ENCODE measurements around the gene CRELD2.
"Not testable (repeated sequence)": the region's sequence is repeated elsewhere in the genome, so short reads cannot be mapped to it uniquely, and the experiment has no call there.

The CRELD2 gene

GRCh38 chr22:49945042-49945794 lies 26.8 kb downstream of the CRELD2 start:
- not testable (repeated sequence) for H3K27ac ChIP-seq (ENCODE audit: low read length)

GRCh38 chr22:49946612-49947295 lies 28.3 kb downstream of the CRELD2 start:
- Histone ChIP-seq H3K27ac (ENCODE audit: low read length) (no peak overlapping the region), H3K9ac (ENCODE audit: low read depth, low read length) (no peak overlapping the region), H3K27me3 (ENCODE audit: insufficient read depth, low read length) (no peaks in the 10 kb centered on the region), H3K36me3 (ENCODE audit: insufficient read depth, low read depth, low read length) (no peaks in the 10 kb centered on the region), H3K9me3 (ENCODE audit: insufficient read depth, low read depth, low read length) (no peaks in the 10 kb centered on the region), H3K4me1 (ENCODE audit: insufficient read depth, low read length) (peaks cover 4% of the 10 kb centered on the region; the same call in 1 of the 2 replicates), H3K4me3 (ENCODE audit: low read length) (no peak overlapping the region)

More at GRCh38 chr22:49945042-49945794, 26.8 kb downstream of the CRELD2 start:
- H3K9me3 ChIP-seq (ENCODE audit: insufficient read depth, low read depth, low read length); H3K36me3 ChIP-seq (ENCODE audit: insufficient read depth, low read depth, low read length); H3K4me3 ChIP-seq (ENCODE audit: low read length); H3K27me3 ChIP-seq (ENCODE audit: insufficient read depth, low read length); H3K9ac ChIP-seq (ENCODE audit: low read depth, low read length); H3K4me1 ChIP-seq (ENCODE audit: insufficient read depth, low read length): not testable (repeated sequence)

GRCh38 chr22:49947296-49947622 lies 28.8 kb downstream of the CRELD2 start:
- Histone ChIP-seq H3K4me3 (ENCODE audit: low read length) (no peak overlapping the region), H3K9ac (ENCODE audit: low read depth, low read length) (no peak overlapping the region), H3K36me3 (ENCODE audit: insufficient read depth, low read depth, low read length) (no peaks in the 10 kb centered on the region), H3K9me3 (ENCODE audit: insufficient read depth, low read depth, low read length) (no peaks in the 10 kb centered on the region), H3K4me1 (ENCODE audit: insufficient read depth, low read length) (peaks cover 4% of the 10 kb centered on the region; the same call in 1 of the 2 replicates), H3K27ac (ENCODE audit: low read length) (no peak overlapping the region), H3K27me3 (ENCODE audit: insufficient read depth, low read length) (no peaks in the 10 kb centered on the region)

DNA sequence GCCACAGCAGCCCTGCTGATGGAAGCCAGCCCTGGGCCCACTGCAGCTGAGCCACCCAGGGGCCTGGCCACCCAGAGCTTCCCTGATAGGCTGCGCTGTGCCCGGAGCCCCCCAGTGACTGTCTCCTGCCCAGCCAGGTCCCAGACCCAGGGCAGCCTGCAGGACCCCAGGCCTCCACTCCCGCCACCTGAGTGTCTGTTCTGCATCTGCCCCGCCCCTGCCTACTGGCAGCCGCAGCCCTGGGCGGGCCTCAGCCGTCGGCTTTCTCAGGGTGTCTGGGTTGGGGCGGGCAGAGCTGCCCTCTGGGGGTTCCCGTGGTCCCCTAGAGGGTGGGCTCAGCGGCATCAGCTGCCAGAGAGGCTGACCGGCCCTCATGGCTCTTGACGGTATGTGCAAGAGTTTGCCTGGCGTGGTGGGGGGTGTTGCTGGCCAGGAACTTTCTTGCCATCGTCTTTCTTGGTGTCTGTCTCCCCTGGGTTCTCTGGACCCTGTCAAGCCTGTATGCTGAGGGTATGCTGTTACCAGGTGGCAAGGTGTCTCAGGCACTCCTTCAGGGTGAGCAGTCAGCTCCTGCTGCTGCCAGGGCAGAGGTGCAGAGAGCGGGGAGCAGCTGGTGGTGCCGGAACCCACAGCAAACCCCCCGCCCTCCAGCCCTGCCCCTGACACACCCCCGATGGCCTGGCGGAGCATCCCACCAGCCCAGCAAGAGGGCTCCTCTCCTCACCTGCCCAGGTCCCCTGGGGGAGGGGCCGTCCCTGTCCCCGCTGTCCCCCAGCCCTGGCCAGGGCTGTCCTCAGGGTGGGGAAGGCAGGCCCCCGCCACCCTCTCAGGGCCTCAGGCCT lies 29.9 kb downstream of the CRELD2 start:
- H3K27ac ChIP-seq (ENCODE audit: low read length): no peak overlapping the region
- no peaks in the 10 kb centered on the region for H3K27me3 ChIP-seq (ENCODE audit: insufficient read depth, low read length)
- H3K9ac ChIP-seq (ENCODE audit: low read depth, low read length): no peak overlapping the region
- H3K4me3 ChIP-seq (ENCODE audit: low read length): no peak overlapping the region
- H3K36me3 ChIP-seq (ENCODE audit: insufficient read depth, low read depth, low read length): no peaks in the 10 kb centered on the region
- no peaks in the 10 kb centered on the region for H3K9me3 ChIP-seq (ENCODE audit: insufficient read depth, low read depth, low read length)
- H3K4me1 ChIP-seq (ENCODE audit: insufficient read depth, low read length): peaks cover 4% of the 10 kb centered on the region; the same call in 1 of the 2 replicates

DNA sequence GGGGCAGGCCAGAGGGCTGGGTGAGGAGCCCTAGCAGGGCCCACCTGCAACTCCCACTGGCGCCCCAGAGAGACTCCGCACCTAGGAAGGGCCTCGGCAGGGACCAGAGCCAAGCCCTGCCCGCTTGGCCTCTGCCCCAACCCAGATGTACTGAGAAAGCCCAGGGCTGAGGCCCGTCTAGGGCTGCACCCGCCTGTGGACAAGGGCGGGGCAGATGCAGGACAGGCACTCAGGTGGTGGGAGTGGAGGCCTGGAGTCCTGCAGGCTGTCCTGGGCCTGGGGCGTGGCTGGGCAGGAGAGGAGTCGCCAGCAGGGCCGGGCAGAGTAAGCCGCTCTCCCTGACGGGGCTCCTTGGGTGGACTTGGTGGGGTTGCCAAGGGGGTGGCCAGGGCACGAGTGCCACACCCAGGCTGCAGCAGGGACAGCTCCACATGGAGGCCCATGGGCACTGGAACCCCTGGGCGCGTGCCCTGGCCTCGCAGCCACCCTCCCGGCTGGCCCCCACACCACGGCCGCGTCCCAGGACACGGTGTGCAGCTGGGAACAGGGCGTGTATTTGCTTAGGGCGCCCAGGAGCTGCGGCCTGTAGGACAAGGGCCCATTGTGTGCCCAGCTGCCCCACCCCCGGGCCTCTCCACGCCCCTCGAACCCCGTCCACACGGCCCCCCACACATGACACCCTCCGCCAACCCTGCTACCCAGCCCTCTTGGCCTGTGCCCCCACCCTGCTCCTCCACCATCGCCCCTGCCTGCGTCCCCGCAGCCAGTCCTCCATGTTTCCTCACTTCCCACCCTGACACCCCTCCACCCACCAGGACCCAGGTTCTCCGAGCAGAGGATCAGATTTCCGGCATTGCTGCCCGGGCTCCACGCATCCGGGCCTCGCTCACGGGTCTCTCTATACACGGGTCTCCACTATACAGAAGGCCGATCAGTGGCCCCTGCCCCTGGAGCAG lies 30.8 kb downstream of the CRELD2 start:
- Histone ChIP-seq H3K9ac (ENCODE audit: low read depth, low read length) (no peak overlapping the region), H3K36me3 (ENCODE audit: insufficient read depth, low read depth, low read length) (no peaks in the 10 kb centered on the region), H3K4me3 (ENCODE audit: low read length) (no peak overlapping the region), H3K4me1 (ENCODE audit: insufficient read depth, low read length) (peaks cover 4% of the 10 kb centered on the region; the same call in 1 of the 2 replicates), H3K27me3 (ENCODE audit: insufficient read depth, low read length) (no peaks in the 10 kb centered on the region), H3K9me3 (ENCODE audit: insufficient read depth, low read depth, low read length) (no peaks in the 10 kb centered on the region), H3K27ac (ENCODE audit: low read length) (no peak overlapping the region)

GRCh38 chr22:49949914-49950292 lies 31.5 kb downstream of the CRELD2 start:
- Histone ChIP-seq H3K4me1 (ENCODE audit: insufficient read depth, low read length) (peaks cover 4% of the 10 kb centered on the region; the same call in 1 of the 2 replicates), H3K27me3 (ENCODE audit: insufficient read depth, low read length) (no peaks in the 10 kb centered on the region), H3K4me3 (ENCODE audit: low read length) (no peak overlapping the region), H3K9ac (ENCODE audit: low read depth, low read length) (no peak overlapping the region), H3K27ac (ENCODE audit: low read length) (no peak overlapping the region), H3K9me3 (ENCODE audit: insufficient read depth, low read depth, low read length) (no peaks in the 10 kb centered on the region), H3K36me3 (ENCODE audit: insufficient read depth, low read depth, low read length) (no peaks in the 10 kb centered on the region)

DNA sequence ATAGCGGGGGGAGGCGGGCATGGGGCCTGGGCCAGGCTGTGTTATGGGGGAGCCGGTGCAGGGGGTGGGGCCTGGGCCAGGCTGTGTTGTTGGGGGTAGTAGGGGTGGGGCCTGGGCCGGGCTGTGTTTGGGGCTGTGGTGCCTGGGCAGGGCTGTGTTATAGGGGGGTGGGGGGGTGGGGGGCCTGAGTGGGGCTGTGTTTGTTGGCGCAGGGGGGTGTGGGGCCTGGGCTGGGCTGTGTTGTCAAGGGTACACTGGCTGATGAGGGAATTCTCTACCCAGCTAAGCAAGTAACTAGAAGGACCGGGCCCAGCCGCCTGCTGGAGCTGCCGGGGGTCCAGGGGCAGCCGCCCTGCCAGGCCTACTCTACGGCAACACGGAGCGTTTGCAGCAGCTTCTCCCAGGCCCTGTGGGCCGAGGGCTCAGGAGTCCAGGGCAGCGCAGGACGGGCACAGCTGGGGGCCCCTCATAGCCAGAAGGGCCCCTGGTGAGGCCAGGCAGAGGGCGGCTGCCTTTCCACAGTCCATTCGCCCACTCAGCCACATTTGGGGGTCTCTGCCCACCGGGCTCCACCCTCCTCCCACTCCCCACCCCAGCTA lies 32.1 kb downstream of the CRELD2 start:
- Histone ChIP-seq H3K36me3 (ENCODE audit: insufficient read depth, low read depth, low read length) (no peaks in the 10 kb centered on the region), H3K4me3 (ENCODE audit: low read length) (no peak overlapping the region), H3K9me3 (ENCODE audit: insufficient read depth, low read depth, low read length) (no peaks in the 10 kb centered on the region), H3K27ac (ENCODE audit: low read length) (no peak overlapping the region), H3K27me3 (ENCODE audit: insufficient read depth, low read length) (no peaks in the 10 kb centered on the region), H3K4me1 (ENCODE audit: insufficient read depth, low read length) (peaks cover 4% of the 10 kb centered on the region; the same call in 1 of the 2 replicates), H3K9ac (ENCODE audit: low read depth, low read length) (no peak overlapping the region)

- peaks cover 4% of the 10 kb centered on the region; the same call in 1 of the 2 replicates for H3K4me1 ChIP-seq (ENCODE audit: insufficient read depth, low read length)
- no peak overlapping the region for H3K27ac ChIP-seq (ENCODE audit: low read length)
- H3K36me3 ChIP-seq (ENCODE audit: insufficient read depth, low read depth, low read length): no peaks in the 10 kb centered on the region
- no peaks in the 10 kb centered on the region for H3K9me3 ChIP-seq (ENCODE audit: insufficient read depth, low read depth, low read length)
- no peak overlapping the region for H3K4me3 ChIP-seq (ENCODE audit: low read length)
- no peaks in the 10 kb centered on the region for H3K27me3 ChIP-seq (ENCODE audit: insufficient read depth, low read length)
- H3K9ac ChIP-seq (ENCODE audit: low read depth, low read length): no peak overlapping the region
These were observed 32.7 kb downstream of the CRELD2 start for GRCh38 chr22:49951000-49951677.

DNA sequence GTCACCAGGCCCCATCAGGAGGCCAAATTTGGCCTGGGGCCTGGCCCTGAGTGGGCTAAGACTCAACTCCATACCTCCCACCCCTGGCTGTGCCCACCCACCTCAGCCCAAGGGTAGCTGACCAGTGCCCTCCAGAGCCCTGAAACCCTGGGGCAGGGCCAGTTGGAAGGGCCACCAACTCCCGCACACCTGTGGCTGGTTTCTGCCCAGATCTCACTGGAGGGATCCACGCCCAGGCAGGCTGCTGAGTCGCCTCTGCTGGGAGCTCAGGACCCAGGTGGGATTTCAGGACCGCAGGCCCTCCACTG lies 33.2 kb downstream of the CRELD2 start:
- Histone ChIP-seq H3K9me3 (ENCODE audit: insufficient read depth, low read depth, low read length) (no peaks in the 10 kb centered on the region), H3K4me3 (ENCODE audit: low read length) (no peak overlapping the region), H3K4me1 (ENCODE audit: insufficient read depth, low read length) (peaks cover 2% of the 10 kb centered on the region; the same call in 1 of the 2 replicates), H3K9ac (ENCODE audit: low read depth, low read length) (no peak overlapping the region), H3K27ac (ENCODE audit: low read length) (no peak overlapping the region), H3K27me3 (ENCODE audit: insufficient read depth, low read length) (no peaks in the 10 kb centered on the region), H3K36me3 (ENCODE audit: insufficient read depth, low read depth, low read length) (no peaks in the 10 kb centered on the region)

GRCh38 chr22:49951986-49952896 lies 33.8 kb downstream of the CRELD2 start:
- Histone ChIP-seq H3K9ac (ENCODE audit: low read depth, low read length) (no peak overlapping the region), H3K9me3 (ENCODE audit: insufficient read depth, low read depth, low read length) (no peaks in the 10 kb centered on the region), H3K27me3 (ENCODE audit: insufficient read depth, low read length) (no peaks in the 10 kb centered on the region), H3K36me3 (ENCODE audit: insufficient read depth, low read depth, low read length) (no peaks in the 10 kb centered on the region), H3K27ac (ENCODE audit: low read length) (no peak overlapping the region), H3K4me1 (ENCODE audit: insufficient read depth, low read length) (no peaks in the 10 kb centered on the region), H3K4me3 (ENCODE audit: low read length) (no peak overlapping the region)
